ENCODE results near the gene SS18L1.

The SS18L1 gene

GRCh38 chr20:62120365-62120762, 23.2 kb upstream of the SS18L1 start:
- DNase-seq (ENCODE audit: low read depth in 2 of 2) = no peak
- no peak overlapping the region for H3K4me3 ChIP-seq (replicated peaks in 1 of 2; ENCODE audit: low read depth in 2 of 2, low read length in 2 of 2)
- TF ChIP-seq, protein P1, sequence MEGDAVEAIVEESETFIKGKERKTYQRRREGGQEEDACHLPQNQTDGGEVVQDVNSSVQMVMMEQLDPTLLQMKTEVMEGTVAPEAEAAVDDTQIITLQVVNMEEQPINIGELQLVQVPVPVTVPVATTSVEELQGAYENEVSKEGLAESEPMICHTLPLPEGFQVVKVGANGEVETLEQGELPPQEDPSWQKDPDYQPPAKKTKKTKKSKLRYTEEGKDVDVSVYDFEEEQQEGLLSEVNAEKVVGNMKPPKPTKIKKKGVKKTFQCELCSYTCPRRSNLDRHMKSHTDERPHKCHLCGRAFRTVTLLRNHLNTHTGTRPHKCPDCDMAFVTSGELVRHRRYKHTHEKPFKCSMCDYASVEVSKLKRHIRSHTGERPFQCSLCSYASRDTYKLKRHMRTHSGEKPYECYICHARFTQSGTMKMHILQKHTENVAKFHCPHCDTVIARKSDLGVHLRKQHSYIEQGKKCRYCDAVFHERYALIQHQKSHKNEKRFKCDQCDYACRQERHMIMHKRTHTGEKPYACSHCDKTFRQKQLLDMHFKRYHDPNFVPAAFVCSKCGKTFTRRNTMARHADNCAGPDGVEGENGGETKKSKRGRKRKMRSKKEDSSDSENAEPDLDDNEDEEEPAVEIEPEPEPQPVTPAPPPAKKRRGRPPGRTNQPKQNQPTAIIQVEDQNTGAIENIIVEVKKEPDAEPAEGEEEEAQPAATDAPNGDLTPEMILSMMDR (IDR thresholded peaks at IDR 0.05; ENCODE audit: low read depth, low read length) = no peak

DNA sequence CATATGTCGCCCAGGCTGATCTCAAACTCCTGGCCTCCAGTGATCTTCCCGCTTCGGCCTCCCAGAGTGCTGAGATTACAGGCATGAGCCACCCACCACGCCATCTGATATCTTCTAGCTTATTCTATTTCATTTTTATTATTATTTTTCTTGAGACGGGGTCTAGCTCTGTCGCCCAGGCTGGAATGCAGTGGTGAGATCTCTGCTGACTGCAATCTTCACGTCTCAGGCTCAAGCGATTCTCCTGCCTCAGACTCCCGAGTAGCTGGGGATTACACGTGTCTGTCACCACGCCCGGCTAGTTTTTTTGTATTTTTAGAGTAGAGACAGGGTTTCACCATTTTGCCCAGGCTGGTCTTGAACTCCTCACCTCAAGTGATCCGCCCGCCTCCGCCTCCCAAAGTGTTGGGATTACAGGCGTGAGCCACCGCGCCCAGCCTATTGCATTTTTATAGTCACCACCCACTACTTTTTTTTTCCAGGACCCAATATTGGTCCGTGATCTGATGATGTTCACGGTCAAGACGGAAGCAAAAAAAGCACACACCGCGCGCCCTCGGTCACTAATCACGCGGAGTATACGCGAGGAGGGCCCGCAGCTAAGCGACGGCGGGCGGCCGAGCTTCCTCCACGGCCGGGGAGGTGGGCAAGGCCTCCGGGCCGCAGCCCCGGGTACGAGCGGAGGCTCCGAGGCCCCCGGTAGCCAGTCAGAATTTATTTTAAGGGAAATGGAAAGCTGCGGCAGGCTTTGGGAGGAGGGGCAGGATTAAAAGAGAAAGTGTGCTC, 22.4 kb upstream of the SS18L1 start:
- peak; percentile 74 to 75 for DNase-seq (ENCODE audit: low read depth in 2 of 2)
- H3K4me3 ChIP-seq (replicated peaks in 1 of 2; ENCODE audit: low read depth in 2 of 2, low read length in 2 of 2) = peak overlapping the region; percentile 52 to 67
- TF ChIP-seq, protein P1 (IDR thresholded peaks at IDR 0.05; ENCODE audit: low read depth, low read length) = no peak

DNA sequence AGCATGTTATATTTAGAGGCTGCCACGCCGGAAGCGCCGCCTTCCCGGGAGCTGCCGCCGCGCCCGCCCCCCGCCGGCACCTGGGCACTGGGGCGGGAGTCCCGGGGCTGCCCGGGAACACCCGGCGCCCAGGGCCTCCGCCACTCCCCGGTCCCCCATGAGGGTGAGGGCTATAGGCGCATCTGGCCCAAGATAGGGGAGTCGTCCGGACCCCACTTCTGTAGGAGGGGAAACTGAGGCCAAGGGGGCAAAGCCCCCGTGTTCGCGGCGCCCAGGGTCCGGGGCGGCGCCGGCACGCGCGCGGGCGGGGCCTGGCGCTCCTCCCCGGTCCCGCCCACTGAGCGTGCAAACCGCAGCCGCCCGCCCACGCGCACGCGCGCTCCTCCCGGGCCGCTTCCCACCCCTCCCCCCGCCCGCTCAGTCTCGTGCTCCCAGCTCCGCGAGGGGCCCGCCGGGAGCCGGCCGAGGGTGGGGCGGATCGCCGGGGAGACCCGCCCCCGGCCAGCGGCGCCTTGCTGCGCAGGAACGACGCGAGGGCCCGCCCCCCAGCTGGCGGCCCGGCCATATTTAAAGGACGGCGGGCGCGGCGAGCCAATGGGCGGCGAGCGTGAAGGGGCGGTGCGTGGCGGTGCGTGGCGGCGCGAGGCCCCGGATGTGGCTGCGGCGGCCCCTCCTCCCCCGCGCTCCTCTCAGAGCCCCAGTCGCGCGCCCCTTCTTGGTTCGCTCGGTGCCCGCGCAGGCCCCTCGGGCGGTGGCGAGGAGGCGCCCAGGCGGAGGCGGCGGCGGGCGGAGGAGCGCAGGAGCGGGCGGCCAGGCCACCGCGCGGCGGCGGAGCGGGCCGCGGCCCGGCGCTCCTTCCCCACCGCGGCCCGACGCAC, 21.6 kb upstream of the SS18L1 start, which contains the start of gene LSM14B:
Gene LSM14B (plus strand): TSS at position 700 of the 878 bp plus-strand sequence. CDS start 192 bp downstream, outside the sequence.
- peak; percentile 95 to 99 for DNase-seq (ENCODE audit: low read depth in 2 of 2)
- H3K4me3 ChIP-seq (replicated peaks in 1 of 2; ENCODE audit: low read depth in 2 of 2, low read length in 2 of 2) = peak within 1 kb of the TSS; percentile 76 to 82
- TF ChIP-seq, protein P1 (IDR thresholded peaks at IDR 0.05; ENCODE audit: low read depth, low read length) = no peak

DNA sequence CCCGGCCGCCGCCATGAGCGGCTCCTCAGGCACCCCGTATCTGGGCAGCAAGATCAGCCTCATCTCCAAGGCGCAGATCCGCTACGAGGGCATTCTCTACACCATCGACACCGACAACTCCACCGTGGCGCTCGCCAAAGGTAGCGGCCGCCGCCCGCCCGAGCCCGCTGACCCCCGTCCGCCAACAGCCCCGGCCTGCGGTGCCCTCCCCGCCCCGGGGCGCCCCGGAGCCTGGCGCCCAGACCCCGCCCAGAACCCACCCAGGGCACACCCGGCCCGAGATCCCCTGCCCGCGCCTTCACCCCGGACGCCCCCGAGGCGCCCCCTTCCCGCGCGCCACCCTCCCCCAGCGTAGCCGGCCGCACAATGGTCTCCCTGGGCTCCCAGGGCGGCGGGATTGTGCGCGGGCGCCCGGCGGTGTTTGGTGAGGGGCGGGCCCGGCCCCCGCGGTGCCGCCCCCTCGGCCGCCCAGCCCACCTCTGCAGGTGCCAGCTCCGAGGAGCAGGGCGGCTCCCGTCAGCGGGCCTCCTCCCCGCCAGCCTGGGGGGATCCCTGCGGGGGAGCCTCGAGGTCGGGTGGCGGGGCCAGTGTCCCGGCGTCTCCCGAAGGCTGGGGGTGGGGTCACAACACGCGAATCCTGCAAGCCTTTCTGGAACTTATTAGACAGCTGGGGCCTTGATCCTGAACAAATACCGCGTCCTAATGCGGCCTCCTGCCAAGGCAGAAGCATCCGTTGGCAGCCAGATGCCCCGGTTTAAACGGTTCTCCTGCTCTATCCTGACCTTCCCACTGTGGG, 20.7 kb upstream of the SS18L1 start:
- peak; percentile 31 for DNase-seq (ENCODE audit: low read depth in 2 of 2)
- peak overlapping the region; percentile 76 to 82 for H3K4me3 ChIP-seq (replicated peaks in 1 of 2; ENCODE audit: low read depth in 2 of 2, low read length in 2 of 2)
- TF ChIP-seq, protein P1 (IDR thresholded peaks at IDR 0.05; ENCODE audit: low read depth, low read length) = no peak

DNA sequence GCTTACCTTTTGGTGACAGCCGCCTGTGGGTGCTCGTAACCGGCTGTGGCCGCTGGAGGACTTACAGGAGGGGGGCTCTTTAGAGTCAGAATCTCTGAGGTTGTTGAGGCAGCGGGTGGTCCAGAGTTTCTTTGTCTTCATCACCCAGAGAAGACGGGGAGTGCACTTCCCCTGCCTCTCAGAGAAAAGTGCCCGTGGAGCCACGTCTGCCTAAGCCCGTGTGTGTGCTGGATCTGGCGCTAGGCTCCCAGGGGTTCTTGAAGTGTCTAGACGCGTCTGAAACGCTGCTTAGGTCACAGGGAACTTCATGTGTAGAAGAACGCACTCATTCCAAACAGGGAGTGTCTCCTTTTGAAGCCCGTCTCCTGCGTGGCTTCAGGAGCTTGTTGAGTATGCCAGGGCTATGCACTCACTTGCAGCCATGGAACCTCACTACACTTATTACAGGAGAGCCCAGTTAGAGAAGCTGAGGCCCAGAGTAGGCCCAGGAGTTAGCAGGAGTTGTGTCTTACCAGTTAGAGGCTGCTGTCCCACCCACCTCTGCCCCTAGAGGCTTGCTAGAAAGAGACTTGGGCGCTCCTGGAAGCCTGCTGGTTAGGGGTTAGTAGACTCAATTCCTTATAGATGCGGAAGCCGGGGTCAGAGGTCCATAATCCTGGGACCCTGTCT, 20.0 kb upstream of the SS18L1 start:
- H3K4me3 ChIP-seq (replicated peaks in 1 of 2; ENCODE audit: low read depth in 2 of 2, low read length in 2 of 2) = peak overlapping the region; percentile 76 to 82
- TF ChIP-seq, protein P1 (IDR thresholded peaks at IDR 0.05; ENCODE audit: low read depth, low read length) = peak; percentile 25
- peak; percentile 39 to 65 for DNase-seq (ENCODE audit: low read depth in 2 of 2)

GRCh38 chr20:62126141-62126540, 17.4 kb upstream of the SS18L1 start:
- no peak overlapping the region for H3K4me3 ChIP-seq (replicated peaks in 1 of 2; ENCODE audit: low read depth in 2 of 2, low read length in 2 of 2)
- TF ChIP-seq, protein P1 (IDR thresholded peaks at IDR 0.05; ENCODE audit: low read depth, low read length) = no peak
- no peak for DNase-seq (ENCODE audit: low read depth in 2 of 2)

All from cardiac fibroblast (primary cell).